GM23338 (cell line): ENCODE results near the gene ERVMER34-1.

ENCODE experiments used
- EZH2 ChIP-seq: fragments of 200-600 bp; sonication (generic); IDR thresholded peaks from one replicate; pipeline ENCODE4 v1.8.0; 2017; ENCODE audit warnings: antibody characterized with exemption, mild to moderate bottlenecking, low read depth; ENCODE audit not compliant: unreplicated experiment
- POLR2AphosphoS5 ChIP-seq: IDR thresholded peaks from 2 replicates; pipeline ENCODE4 v1.6.1; 2016; ENCODE audit warnings: antibody characterized with exemption, low read depth
- TF ChIP-seq, protein P1 (sequence below), 2 experiments: fragments of 200-600 bp in 1 of 2; sonication (generic) in 1 of 2; conservative IDR thresholded peaks; 2 replicates each; pipeline versions ENCODE4 v1.5.1 to v1.6.1; 2016 to 2017; ENCODE audit warnings: antibody characterized with exemption in 2 of 2, low read depth in 2 of 2, mild to moderate bottlenecking in 2 of 2, moderate library complexity in 1 of 2
- TF ChIP-seq, protein P2 (sequence below): IDR thresholded peaks from one replicate; pipeline ENCODE4 v1.6.1; 2018; ENCODE audit warnings: antibody characterized with exemption; ENCODE audit not compliant: unreplicated experiment

DNA sequence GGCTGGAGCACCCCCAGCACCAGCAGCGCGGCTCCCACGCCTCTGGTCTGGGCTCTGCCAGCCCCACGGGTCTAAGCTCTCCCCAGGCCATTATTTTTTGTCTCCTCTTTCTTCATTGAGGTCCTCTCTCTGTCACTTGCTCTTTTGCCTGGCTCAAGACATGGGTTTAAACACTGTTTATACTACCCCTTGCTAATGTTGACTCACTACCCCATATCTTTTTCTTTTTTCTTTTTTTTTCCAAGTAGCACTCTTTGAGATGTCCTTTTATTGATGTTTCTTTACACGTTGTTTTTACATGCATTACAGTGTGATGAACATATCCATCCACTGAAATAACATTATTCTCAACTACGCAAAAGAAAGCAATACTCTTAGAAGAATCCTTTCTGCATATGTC lies 1.7 kb upstream of the ERVMER34-1 start:
- TF ChIP-seq, protein P1, sequence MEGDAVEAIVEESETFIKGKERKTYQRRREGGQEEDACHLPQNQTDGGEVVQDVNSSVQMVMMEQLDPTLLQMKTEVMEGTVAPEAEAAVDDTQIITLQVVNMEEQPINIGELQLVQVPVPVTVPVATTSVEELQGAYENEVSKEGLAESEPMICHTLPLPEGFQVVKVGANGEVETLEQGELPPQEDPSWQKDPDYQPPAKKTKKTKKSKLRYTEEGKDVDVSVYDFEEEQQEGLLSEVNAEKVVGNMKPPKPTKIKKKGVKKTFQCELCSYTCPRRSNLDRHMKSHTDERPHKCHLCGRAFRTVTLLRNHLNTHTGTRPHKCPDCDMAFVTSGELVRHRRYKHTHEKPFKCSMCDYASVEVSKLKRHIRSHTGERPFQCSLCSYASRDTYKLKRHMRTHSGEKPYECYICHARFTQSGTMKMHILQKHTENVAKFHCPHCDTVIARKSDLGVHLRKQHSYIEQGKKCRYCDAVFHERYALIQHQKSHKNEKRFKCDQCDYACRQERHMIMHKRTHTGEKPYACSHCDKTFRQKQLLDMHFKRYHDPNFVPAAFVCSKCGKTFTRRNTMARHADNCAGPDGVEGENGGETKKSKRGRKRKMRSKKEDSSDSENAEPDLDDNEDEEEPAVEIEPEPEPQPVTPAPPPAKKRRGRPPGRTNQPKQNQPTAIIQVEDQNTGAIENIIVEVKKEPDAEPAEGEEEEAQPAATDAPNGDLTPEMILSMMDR (conservative IDR thresholded peaks at IDR 0.05; ENCODE audit: low read depth in 2 of 2), result no peak
- TF ChIP-seq POLR2AphosphoS5 (no peak), EZH2 (no peak)
- TF ChIP-seq, protein P2, sequence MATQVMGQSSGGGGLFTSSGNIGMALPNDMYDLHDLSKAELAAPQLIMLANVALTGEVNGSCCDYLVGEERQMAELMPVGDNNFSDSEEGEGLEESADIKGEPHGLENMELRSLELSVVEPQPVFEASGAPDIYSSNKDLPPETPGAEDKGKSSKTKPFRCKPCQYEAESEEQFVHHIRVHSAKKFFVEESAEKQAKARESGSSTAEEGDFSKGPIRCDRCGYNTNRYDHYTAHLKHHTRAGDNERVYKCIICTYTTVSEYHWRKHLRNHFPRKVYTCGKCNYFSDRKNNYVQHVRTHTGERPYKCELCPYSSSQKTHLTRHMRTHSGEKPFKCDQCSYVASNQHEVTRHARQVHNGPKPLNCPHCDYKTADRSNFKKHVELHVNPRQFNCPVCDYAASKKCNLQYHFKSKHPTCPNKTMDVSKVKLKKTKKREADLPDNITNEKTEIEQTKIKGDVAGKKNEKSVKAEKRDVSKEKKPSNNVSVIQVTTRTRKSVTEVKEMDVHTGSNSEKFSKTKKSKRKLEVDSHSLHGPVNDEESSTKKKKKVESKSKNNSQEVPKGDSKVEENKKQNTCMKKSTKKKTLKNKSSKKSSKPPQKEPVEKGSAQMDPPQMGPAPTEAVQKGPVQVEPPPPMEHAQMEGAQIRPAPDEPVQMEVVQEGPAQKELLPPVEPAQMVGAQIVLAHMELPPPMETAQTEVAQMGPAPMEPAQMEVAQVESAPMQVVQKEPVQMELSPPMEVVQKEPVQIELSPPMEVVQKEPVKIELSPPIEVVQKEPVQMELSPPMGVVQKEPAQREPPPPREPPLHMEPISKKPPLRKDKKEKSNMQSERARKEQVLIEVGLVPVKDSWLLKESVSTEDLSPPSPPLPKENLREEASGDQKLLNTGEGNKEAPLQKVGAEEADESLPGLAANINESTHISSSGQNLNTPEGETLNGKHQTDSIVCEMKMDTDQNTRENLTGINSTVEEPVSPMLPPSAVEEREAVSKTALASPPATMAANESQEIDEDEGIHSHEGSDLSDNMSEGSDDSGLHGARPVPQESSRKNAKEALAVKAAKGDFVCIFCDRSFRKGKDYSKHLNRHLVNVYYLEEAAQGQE, result no peak
